ENCODE data around the gene COX7A2L.
"Not testable (repeated sequence)": the region's sequence is repeated elsewhere in the genome, so short reads cannot be mapped to it uniquely, and the experiment has no call there.

COX7A2L gene

DNA sequence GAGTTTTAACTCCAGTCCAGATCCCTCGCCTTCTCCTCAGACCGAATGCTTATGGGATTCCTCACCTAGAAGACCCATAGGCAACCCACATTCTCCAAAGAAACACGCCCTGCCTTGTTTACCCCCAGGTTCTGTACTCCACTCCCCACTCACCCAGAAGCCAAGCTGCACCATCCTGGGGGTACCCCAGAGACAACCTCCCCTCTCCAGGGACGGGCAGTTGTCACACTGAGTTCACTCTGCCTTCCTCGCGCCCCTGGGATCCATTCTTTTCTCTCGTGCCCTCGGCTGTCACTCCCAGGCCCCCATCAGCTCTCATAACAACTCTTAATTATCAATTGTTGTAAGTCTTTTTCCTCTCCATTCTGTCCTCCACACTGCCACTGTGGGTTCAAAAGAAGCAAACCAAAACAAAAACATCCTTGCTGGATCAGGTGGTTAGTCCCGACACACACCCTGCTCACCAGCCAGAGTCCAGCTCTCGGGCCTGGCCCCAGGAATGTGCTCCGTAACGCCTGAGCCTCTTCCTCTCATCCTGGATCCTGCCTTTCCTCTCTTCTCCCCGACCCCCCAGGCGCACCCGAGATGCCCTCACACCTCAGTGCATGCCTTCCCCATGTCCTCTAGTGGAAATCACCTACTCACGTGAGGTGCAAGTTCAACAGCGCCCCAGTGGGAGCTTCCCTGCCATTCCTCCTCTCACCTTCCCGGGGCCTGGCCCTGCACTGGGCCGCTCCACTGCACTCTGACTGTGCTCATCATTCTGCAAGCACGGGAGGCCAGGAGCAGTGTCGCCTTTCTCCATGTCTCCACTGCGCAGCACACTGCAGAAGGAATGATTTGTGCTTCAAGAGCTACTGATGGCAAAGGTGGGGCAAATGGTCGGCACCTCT is 20.7 kb downstream of the COX7A2L start:
- in situ Hi-C loops (cut with MboI; ENCODE audit: low sequenced_read_pairs), result no loop called here

DNA sequence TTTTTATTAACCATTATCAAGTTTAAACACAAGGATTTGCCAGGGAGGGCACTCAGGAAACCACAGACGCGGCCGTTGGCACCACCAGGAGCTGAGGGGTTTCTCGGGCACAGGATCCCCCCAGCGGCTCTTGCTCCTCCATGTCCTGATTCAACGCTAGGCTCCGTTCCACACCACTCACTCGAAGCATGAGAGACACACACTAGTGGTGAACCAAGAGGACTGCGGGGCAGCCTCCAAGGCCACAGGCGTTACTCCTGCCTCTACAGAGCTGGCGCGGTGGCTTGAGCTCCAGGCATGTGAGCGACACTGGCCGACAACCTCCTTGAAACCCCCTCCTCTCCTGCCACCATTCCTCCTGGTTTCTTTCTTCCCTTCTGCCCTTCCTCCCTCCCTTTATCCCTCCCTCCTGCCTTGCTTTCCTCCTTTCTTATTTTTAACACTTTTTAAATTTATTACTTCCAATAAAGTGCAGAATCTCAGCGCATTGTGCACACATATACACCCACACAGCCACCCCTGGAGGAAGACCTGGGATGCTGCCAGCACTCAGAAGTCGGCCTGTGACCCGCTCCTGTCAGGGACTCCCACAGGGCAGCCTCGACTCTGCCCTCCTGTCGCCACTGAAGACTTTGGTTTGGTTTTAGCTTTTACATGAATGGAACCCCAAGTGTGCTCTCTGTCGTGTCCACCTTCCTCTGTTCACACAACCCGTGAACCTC is 21.7 kb downstream of the COX7A2L start:
- in situ Hi-C loops (cut with MboI; ENCODE audit: low sequenced_read_pairs), result no loop called here

DNA sequence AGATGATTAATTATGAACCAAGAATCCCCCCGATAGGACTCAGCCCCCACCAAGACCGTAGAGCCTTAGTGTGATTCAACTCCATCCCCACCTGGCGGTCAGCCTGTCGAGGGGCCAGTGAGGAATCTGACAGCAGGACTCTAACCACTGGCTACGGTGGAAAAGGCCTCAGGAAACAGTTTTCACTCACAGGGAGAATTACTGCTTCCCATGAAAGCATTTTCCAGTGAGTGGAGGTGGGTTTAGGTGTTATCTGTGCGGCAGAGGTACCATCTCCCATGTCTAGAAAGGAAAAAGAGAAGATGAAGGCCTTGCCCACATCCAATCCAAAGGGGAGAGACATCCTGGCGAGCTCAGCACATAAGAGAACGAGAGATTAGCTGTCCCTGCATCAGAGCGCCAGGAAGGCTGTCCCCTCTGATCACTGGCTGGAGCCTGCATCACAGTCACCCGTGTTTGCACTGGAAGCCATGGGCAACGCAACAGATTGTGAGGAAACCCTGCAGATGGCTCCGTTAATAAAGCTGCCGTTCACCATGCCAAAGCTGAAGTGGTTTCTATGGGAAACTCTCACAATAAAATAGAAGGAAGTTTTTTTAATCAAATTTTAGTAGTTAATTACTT is 22.3 kb downstream of the COX7A2L start:
- in situ Hi-C loops (cut with MboI; ENCODE audit: low sequenced_read_pairs), result no loop called here

DNA sequence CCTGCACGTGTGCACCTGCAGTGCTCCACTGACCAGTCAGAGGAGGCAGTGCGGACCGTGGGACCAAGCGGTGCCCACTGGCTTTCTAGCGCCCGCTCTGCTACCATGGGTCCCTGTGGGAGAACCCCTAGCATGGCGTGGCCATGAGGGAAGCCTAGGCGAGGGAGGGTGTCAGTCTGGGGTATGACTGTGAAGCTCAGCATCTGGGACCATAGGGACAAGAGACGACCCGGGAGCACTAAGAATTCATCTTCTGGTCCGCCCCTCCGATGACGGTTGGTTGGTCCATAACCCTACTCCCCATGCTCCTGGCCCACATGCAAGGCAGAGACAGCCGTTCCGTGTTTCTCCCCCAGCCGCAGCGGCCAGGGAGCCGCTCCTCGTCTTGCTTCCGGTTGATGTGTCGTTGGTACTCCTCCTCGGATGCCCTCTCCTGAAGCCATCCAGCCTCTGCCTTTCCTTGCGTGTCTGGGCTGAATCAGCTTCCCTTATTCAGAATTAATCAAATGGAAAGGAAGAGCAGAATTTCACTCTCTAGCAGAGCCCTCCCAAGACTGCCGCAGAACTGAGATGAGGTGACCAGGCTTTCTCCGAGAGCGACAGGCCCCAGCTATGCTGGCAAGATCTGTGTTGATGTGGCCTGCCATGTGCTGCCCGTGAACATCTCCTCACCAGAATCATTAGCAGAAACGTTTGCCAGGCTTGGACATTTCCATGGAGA is 23.0 kb downstream of the COX7A2L start:
- in situ Hi-C loops (cut with MboI; ENCODE audit: low sequenced_read_pairs), result no loop called here

DNA sequence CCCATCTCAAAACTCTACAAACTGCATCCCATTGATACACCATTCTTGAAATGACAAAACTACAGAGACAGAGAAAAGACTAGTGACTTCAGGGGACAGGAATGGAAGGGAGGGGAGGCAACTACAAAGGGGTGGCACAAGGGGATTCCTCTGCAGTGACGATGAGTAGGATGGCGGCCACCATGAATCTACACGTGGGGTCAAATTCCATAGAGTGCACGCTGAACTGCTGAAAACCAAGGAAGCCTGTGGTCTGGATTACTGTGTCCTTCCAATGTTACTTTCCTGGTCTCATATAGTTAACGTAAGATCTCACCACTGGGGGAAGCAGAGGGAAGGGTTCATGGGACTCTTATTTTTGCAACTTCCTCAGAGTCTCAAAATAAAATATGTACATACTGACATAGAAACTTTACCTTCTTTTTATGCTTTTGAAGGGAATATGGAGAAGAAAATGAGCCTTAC is 23.6 kb downstream of the COX7A2L start:
- in situ Hi-C loops (cut with MboI; ENCODE audit: low sequenced_read_pairs), result no loop called here

DNA sequence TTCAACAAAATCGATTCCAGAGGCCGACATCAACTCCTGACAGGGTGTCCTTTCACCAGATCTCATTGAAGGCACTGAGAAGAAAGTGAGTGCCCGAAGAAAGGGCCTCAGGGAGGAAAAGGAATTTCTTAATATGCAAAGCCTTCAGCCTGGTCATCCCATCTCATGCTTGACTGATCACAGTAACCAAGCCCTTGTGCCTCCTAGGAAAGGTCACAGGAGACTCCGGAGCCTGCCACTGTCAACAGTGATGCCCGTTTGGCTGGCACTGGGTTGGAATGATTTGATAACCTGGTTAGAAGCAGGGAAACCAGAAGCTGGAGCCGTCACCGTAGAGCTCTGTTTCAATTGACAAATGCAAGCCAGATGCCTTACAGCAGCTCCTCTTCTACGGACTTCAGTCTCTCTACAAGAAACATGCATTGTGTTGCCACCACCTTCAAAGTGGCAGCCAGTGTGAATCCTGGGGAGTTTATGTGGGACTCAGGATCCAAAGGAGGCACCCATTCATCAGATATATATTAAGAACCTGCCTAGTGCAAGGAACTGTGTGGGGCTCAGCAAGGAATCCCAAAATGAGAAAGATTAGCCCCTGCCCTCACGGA is 24.6 kb downstream of the COX7A2L start:
- in situ Hi-C loops (cut with MboI; ENCODE audit: low sequenced_read_pairs), result no loop called here

DNA sequence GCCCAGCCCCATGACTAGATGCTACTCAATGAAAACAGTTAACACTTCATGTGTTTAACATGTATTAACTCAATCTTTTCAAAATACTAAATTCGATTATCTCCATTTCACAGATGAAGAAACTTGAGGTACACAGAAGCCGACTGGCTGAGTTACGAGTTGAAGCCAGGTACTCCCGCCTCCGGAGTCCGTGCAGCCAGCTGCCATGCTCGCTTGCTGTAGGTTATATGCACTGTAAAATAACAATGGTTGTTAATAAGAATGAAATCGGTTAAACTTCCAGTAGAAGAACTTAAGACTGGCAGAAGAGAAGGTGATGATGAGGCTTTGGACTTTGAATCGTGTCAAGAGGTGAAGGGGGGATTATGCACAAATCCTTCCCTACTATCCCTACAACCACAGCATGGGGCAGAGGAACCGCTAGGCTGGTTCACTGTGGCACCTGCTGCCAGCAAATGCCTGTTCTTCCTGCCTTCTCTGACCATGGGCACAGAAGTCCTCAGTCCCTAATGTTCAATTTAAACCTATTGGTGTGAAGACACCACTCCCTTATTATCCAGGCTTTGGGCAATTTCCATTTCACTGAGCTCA is 25.4 kb downstream of the COX7A2L start:
- in situ Hi-C loops (cut with MboI; ENCODE audit: low sequenced_read_pairs), result no loop called here

DNA sequence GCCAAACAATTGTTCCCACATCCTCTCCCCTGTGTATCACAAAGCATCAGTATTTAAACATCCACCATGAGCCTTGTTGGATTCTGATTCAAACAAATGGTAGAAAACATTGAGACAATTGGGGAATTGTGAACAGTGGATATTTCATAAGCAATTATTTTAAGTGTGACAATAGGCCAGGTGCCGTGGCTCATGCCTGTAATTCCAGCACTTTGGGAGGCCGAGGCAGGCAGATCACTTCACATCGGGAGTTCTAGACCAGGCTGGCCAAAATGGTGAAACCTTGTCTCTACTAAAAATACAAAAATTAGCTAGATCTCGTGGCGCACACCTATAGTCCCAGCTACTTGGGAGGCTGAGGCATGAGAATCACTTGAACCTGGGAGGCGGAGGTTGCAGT is 26.2 kb downstream of the COX7A2L start:
- in situ Hi-C loops (cut with MboI; ENCODE audit: low sequenced_read_pairs), result not testable (repeated sequence)

DNA sequence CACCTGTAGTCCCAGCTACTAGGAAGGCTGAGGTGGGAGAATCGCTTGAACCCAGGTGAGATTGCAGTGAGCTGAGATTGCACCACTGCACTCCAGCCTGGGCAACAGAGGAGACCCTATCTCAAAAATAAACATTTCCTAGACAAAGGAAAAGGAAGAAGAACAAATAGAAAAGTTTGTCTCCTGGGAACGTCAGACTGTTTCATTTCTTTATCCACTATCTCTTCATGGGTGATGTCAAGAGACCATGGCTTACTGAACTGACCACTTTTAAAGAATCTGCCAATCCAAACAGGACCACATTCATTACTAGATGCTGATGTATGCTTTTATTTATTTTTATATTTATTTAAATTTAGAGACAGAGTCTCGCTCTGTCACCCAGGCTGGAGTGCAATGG is 26.8 kb downstream of the COX7A2L start:
- in situ Hi-C loops (cut with MboI; ENCODE audit: low sequenced_read_pairs), result no loop called here

DNA sequence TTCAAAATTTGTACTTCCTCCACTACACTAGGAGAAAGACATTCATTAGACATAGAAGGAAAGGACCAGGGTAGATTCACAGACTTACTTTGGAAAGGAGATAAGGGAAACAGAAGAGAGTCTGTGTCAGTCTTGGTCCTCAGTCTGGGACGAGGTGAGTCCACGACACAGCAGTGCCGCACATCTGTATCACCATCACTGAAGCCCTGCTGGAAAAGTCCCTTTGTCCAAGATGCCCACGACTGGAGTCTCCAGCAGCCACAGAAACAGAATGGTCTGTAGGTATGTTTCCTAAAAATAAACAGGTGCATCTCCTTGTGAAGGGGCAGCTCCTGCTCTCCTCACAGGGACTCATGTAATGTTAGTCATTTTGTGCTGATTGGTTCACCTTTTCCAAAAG is 27.4 kb downstream of the COX7A2L start:
- in situ Hi-C loops (cut with MboI; ENCODE audit: low sequenced_read_pairs), result no loop called here

DNA sequence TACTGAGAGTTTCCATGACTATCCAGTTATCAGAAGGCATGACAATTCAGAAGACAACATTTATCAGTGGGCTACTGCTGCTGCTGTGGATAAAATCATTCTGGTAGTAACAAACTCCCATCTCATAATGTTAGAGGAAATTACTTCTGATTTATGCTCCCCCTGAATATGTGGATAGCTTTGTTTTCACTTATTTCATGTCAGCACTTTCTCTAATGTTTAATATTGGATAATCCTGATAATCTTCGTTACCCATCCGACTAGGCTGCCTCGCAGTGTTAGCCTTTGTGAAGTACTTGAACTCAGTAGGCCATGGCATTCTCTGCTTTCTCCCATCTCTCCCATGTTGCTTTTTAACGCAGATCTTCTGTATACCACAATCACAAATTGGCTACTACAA is 28.4 kb downstream of the COX7A2L start:
- in situ Hi-C loops (cut with MboI; ENCODE audit: low sequenced_read_pairs), result no loop called here

DNA sequence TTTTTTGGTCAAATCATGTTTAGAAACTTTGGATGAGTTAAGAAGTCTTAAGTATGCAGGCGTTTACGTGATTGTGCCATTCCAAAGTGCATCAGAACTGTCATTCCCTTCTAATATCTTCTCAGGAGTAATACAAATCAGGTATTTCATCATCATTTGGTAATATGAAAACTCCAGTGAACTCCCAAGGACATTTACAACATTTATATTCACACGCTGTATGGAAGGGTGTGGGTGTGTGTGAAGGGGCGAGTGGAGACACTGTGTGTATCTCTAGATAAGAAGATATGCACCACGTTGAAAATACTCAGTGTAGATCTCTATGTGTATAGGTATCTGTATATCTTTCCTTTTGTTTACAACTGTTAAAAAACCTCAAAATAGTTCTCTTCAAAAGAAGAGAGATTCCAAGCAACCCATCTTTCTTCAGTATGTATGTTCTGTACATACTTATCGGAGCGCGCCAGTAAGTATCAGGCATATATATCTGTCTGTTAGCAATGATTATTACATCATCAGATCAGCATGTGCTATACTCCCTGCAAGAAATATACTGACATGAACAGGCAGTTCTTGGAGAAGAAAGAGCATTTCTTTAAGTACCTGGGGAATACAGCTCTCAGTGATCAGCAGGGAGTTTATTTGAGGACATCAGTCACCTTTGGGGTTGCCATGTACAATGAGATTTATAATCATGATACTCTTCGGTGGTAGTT is 29.3 kb downstream of the COX7A2L start:
- in situ Hi-C loops (cut with MboI; ENCODE audit: low sequenced_read_pairs), result no loop called here

DNA sequence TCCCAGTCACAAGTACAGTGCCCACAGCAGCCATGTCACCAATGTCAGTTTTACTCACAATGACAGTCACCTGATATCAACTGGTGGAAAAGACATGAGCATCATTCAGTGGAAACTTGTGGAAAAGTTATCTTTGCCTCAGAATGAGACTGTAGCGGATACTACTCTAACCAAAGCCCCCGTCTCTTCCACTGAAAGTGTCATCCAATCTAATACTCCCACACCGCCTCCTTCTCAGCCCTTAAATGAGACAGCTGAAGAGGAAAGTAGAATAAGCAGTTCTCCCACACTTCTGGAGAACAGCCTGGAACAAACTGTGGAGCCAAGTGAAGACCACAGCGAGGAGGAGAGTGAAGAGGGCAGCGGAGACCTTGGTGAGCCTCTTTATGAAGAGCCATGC is 31.3 kb downstream of the COX7A2L start:
- in situ Hi-C loops (cut with MboI; ENCODE audit: low sequenced_read_pairs), result no loop called here

DNA sequence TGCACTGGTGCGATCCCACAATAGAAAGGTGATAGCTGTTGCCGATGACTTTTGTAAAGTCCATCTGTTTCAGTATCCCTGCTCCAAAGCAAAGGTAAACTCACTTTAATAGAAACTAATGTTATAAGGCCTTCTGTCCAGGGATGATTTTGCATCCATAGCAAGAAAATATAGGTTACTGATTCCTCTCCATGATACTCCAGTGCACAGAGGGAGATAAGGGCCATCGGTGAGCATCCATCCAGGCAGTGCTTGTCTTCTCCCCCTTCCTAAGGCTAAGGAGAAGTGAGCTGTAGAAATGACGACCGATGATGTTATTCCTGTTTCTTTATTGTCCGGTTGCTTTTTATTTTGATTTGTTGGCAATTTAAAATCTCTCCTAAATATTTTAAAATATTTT is 32.1 kb downstream of the COX7A2L start:
- in situ Hi-C loops (cut with MboI; ENCODE audit: low sequenced_read_pairs), result no loop called here

DNA sequence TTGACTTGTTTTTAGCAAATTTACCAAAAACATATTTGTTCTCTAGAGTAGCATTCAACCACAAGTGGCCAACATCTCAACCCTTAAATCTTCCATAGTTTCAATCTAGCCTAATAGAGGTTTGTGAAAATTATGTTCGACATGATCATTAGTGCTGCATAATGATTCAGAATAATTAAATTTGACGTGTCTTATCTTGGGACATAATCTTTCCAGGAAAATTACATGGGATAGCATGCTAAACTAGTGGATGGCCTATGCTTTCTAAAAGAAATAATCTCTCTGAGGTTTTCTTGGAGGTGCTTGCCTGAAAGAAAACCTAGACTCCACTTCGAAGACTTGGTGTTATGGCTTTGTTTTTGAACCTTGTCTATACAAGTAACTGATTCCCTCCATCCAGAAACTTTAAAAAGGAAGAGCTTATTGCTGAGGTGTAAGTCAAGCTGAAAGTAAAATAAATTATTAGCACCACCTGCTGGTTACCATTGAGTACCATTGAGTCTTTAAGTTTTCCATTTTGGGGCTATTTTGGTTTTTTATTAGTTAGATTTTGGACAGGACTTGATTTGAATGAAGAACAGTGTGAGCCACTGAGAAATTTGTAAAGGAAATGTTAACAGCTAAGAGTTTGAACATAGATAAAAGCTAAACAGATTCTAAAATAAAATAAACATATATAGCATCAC is 32.7 kb downstream of the COX7A2L start:
- in situ Hi-C loops (cut with MboI; ENCODE audit: low sequenced_read_pairs), result no loop called here

DNA sequence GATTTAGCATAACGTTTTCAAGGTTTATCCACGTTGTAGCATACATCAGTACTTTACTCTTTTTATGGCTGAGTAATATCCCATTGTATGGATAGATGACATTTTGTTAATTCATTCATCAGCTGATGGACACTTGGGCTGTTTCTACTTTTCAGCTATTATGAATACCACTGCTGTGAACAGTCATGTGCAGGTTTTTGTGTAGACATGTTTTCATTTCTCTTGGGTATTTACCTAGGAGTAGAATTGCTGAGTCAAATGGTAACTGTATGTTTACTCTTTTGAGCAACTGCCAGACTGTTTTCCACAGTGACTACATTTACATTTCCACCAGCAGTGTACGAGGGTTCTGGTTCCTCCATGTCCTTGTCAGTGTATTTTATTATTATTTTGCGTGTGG is 33.9 kb downstream of the COX7A2L start:
- in situ Hi-C loops (cut with MboI; ENCODE audit: low sequenced_read_pairs), result no loop called here

DNA sequence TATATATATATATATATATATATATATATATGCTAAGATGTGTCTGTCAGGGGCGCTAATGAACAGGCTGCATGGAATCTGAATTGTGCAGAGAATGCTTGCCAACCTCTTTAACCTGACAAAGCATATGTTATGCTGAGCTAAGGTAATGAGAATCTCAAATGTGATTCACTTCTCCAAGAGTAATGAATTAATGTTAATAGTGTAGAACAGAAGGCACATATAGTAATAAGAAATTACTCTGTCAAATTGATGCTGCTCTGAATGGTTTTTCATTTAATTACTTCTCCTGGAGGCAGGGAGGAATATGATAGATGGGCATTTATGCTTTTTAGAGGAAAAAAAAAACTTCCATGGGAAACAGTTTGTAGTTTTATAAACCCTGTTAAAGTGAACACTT is 35.4 kb downstream of the COX7A2L start:
- in situ Hi-C loops (cut with MboI; ENCODE audit: low sequenced_read_pairs), result no loop called here

DNA sequence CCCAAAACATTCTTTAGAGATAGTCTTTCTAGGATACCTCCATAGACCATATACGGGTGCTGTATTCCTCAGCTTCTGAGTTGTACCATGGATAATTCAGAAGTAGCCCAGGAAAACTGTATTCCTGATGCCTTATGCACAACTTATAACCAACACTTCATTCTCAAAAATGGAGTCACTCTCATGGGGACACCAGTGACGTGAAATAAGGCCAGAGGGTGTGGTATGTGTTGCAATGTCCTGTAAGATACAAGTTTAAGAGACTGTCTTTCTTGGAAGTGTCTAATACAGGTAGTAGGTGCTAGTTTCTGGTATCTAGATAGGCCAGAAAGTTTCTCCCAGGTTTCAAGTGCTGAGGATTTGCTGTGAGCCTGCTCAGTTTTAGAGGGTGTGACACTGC is 36.1 kb downstream of the COX7A2L start:
- in situ Hi-C loops (cut with MboI; ENCODE audit: low sequenced_read_pairs), result no loop called here

DNA sequence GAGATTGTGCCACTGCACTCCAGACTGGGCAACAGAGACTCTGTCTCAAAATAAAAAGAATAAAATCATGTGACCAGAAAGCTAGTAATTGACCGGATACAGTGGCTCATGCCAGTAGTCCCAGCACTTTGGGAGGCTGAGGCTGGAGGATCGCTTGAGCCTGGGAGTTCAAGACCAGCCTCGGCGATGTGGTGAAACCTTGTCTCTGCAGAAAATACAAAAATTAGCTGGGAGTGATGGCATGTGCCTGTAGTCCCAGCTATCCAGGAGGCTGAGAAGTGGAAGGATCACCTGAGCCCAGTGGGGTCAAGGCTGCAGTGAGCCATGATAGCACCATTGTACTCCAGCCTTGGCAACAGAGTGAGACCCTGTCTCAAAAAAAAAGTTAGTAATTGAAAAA is 36.8 kb downstream of the COX7A2L start:
- in situ Hi-C loops (cut with MboI; ENCODE audit: low sequenced_read_pairs), result no loop called here

Measured in HL-60/S4 (cell line).